Endothelial cell (in vitro differentiated cells): ENCODE results near the gene BCAT1. TPM values are rescaled to one million over a fixed set of nuclear protein-coding genes. Genes with fewer than 3 reads are reported as not detected.
A peak's percentile ranks its signal among the peaks of the same experiment; 100 is the strongest.

Experiments used
- DNase-seq: peaks from one replicate; pipeline ENCODE4 v3.0.0; 2021; ENCODE audit warnings: low spot score
- H3K27ac Mint-ChIP-seq: one replicate; pipeline ENCODE4 v1.8.0; 2021; ENCODE audit warnings: mixed read lengths, inconsistent platforms; ENCODE audit not compliant: unreplicated experiment
- H3K27me3 Mint-ChIP-seq: one replicate; pipeline ENCODE4 v1.8.0; 2021; ENCODE audit warnings: mild to moderate bottlenecking, moderate library complexity, mixed read lengths, inconsistent platforms; ENCODE audit not compliant: unreplicated experiment
- H3K36me3 Mint-ChIP-seq: one replicate; pipeline ENCODE4 v1.8.0; 2021; ENCODE audit warnings: mild to moderate bottlenecking, low read depth, mixed read lengths, inconsistent platforms; ENCODE audit not compliant: unreplicated experiment
- H3K4me1 Mint-ChIP-seq: one replicate; pipeline ENCODE4 v1.8.0; 2021; ENCODE audit warnings: mild to moderate bottlenecking, mixed read lengths, inconsistent platforms; ENCODE audit not compliant: unreplicated experiment
- H3K4me3 Mint-ChIP-seq: one replicate; pipeline ENCODE4 v1.8.0; 2021; ENCODE audit warnings: mild to moderate bottlenecking, mixed read lengths, inconsistent platforms; ENCODE audit not compliant: unreplicated experiment
- H3K9me3 Mint-ChIP-seq: one replicate; pipeline ENCODE4 v1.8.0; 2021; ENCODE audit warnings: mixed read lengths, inconsistent platforms; ENCODE audit not compliant: unreplicated experiment
- CTCF ChIP-seq: fragments of 200-600 bp; sonication (generic); IDR thresholded peaks from one replicate; pipeline ENCODE4 v1.5.0; 2021; ENCODE audit warnings: antibody characterized with exemption; ENCODE audit not compliant: unreplicated experiment
- long read RNA-seq: library from polyadenylated mRNA; unstranded; transcript quantifications from one replicate; pipeline ENCODE4 v2.0.0, GENCODE V29; 2020; ENCODE audit not compliant: unreplicated experiment
- total RNA-seq: library from RNA; stranded (reverse); fragmentation: NEBNext Ultra II Directional; extraction: Animal tissue kit (Norgen Biotek cat#: 25700); gene quantifications from one replicate; pipeline ENCODE4 v1.2.1, GENCODE V29; 2021; ENCODE audit not compliant: unreplicated experiment

The BCAT1 gene
- 110 TPM for total RNA-seq
- long read RNA-seq, full-length matches to known transcripts = 8 of 17 reads
- long read RNA-seq, partial matches to known transcripts = 1 of 17 reads
- long read RNA-seq, other reads (novel, unspliced or antisense) = 8 of 17 reads

- peak; percentile 75 for DNase-seq
- Mint-ChIP-seq H3K36me3 (no peaks in the 10 kb centered on the region), H3K27me3 (peaks cover 4% of the 10 kb centered on the region), H3K4me3 (peak within 1 kb of the TSS; percentile 97), H3K4me1 (peaks cover 18% of the 10 kb centered on the region), H3K27ac (peak within 1 kb of the TSS; percentile 87), H3K9me3 (no peaks in the 10 kb centered on the region)
- no peak for TF ChIP-seq CTCF
Observed at GRCh38 chr12:24948757-24949722, at the start of gene BCAT1. Gene BCAT1, minus strand, starts transcription at chr12:24949101. Its CDS starts 169 bp downstream, at chr12:24948932.

GRCh38 chr12:24997970-24998582 is 49.2 kb upstream of the BCAT1 start:
- Mint-ChIP-seq H3K4me1 (no peaks in the 10 kb centered on the region), H3K4me3 (no peak overlapping the region), H3K27me3 (peaks cover 1% of the 10 kb centered on the region), H3K9me3 (no peaks in the 10 kb centered on the region), H3K27ac (no peak overlapping the region), H3K36me3 (no peaks in the 10 kb centered on the region)
- no peak for TF ChIP-seq CTCF
- no peak for DNase-seq

GRCh38 chr12:24997496-24997895 is 48.6 kb upstream of the BCAT1 start:
- no peak for DNase-seq
- Mint-ChIP-seq H3K4me1 (no peaks in the 10 kb centered on the region), H3K27me3 (peaks cover 1% of the 10 kb centered on the region), H3K36me3 (no peaks in the 10 kb centered on the region), H3K4me3 (no peak overlapping the region), H3K27ac (no peak overlapping the region), H3K9me3 (no peaks in the 10 kb centered on the region)
- no peak for TF ChIP-seq CTCF

GRCh38 chr12:24996820-24997219 is 47.9 kb upstream of the BCAT1 start:
- no peak overlapping the region for H3K27ac Mint-ChIP-seq
- peaks cover 1% of the 10 kb centered on the region for H3K27me3 Mint-ChIP-seq
- DNase-seq = no peak
- no peaks in the 10 kb centered on the region for H3K36me3 Mint-ChIP-seq
- TF ChIP-seq CTCF = no peak
- no peaks in the 10 kb centered on the region for H3K9me3 Mint-ChIP-seq
- H3K4me1 Mint-ChIP-seq = no peaks in the 10 kb centered on the region
- no peak overlapping the region for H3K4me3 Mint-ChIP-seq
